B cell (primary cell): ENCODE data around the gene HLA-A.

ENCODE experiments used
- CTCF ChIP-seq: fragments of 200-600 bp; IDR thresholded peaks from one replicate; pipeline ENCODE4 v1.8.0; 2022; ENCODE audit warnings: antibody characterized with exemption, mild to moderate bottlenecking
- EZH2 ChIP-seq: IDR thresholded peaks from 2 replicates; pipeline ENCODE4 v1.6.1; 2012; ENCODE audit warnings: borderline replicate concordance, low read depth, mild to moderate bottlenecking, moderate library complexity, low read length; ENCODE audit not compliant: insufficient read depth, poor library complexity, severe bottlenecking

GRCh38 chr6:29977425-29977727, 35.0 kb downstream of the HLA-A start:
- TF ChIP-seq CTCF (no peak), EZH2 (no peak)
